HG03442 (cell line): Measurements from ENCODE around the gene MAMSTR.
"Not testable (repeated sequence)": the region's sequence is repeated elsewhere in the genome, so short reads cannot be mapped to it uniquely, and the experiment has no call there.

Source experiments
- ATAC-seq: cut with Tn5 transposase; IDR thresholded peaks from one replicate; pipeline ENCODE4 v1.9.1; 2021; ENCODE audit warnings: mild to moderate bottlenecking, moderate library complexity; ENCODE audit not compliant: unreplicated experiment

The MAMSTR gene, protein sequence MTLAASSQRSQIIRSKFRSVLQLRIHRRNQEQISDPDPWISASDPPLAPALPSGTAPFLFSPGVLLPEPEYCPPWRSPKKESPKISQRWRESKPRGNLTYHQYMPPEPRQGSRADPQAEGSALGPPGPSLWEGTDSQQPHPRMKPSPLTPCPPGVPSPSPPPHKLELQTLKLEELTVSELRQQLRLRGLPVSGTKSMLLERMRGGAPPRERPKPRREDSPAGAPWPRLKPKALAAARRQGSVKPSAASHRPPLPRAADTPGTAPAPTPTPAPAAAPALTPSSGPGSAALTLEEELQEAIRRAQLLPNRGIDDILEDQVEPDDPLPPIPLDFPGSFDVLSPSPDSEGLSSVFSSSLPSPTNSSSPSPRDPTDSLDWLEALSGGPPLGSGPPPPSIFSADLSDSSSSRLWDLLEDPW

DNA sequence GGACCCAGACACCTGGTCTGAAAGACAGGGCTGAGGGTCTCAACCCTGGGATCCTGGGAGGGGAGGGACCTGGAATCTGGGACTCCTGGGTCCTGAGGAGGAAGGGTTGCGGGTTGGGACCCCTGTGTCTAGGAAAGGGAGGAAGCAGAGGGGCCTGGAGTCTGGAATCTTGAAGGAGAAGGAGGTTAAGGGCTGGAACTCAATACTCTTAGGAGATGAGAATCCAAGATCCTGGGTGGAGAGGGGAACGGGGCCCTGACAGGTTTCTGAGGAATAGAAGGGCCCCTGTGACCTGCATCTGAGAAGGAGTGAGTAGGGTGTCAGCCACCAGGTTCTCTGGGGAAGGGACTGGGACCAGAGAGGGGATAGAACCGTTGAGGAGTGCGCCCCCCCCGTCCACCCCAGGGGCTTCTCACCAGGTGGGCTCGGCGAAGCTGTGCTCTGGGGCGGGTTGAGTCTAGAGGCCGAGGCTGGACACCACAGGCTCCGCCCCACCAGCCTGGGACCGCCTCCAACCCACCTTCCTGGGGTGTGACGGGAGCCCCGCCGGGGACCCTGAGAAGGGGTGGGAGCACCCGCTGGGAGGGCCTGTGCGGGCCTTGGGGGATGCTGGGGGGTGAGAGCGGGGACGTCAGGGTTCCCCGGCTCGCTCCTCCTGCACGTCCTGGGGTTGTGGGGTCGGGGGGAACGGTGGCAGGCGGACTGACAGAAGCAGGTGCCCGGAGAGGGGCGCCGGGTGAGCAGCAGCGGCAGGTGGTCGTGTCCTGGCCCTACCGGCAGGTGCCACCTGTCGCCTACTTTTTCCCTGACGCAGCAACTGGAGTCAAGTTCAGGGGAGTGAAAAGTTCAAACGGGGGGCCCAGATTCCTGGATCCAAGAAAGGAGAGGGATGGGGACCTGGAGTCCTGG, at the start of gene MAMSTR:
MAMSTR (minus strand) TSS at position 463 of the 909 bp plus-strand sequence. CDS start 694 bp downstream, outside the sequence.
- ATAC-seq: no peak

DNA sequence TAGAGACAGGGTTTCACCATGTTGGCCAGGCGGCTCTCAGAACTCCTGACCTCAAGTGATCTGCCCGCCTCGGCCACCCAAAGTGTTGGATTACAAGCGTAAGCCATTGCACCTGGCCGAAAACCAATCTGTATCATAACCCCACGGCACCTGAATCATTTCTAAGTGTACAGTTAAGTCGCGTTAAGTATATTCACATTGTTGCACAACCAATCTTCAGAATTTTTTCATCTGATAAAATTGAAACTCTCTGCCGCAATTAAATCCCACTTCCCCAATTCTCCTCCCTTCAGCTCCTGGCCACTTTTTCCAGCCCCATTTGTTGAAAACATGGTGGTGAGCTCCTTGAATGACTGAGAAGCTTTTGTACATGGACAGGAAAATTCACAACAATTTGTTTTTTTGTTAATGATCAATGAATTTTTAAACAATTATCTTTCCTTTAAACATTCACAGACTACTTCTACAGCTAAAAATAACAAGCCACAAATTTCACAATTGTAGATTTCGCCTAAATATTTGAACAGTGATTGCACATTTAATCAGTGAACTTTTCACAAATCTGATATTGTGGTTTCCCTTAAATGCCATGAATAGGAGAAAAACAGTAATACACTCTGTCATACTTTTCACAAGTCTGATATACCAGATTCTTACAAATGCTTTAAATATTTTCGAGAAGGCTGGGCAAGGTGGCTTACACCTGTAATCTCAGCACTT, 49.6 kb upstream of the MAMSTR start:
- ATAC-seq: no peak

DNA sequence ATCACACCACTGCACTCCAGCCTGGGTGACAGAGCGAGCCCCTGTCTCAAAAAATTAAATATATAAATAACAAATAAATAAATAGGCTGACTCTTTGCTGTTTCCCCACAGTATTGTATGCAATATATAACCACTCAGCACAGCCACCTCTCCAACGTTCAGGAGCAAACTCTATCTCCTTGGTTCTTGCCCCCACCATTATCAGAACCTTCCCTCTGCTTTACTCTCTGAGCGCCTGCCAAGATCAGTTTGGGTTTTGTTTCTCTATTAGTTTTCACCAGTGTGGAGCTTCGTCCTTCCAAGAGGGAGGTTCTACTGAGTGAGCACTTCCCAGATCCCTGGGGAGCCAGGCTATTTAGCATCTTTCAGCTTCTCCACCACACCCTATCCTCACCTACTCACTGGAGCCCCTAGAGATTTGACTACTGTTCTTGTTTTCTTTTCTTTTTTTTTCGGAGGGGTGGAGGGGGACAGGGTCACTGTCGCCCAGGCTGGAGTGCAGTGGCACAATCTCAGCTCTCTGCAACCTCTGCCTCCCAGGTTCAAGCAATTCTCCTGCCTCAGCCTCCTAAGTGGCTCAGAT, 48.7 kb upstream of the MAMSTR start:
- not testable (repeated sequence) for ATAC-seq

DNA sequence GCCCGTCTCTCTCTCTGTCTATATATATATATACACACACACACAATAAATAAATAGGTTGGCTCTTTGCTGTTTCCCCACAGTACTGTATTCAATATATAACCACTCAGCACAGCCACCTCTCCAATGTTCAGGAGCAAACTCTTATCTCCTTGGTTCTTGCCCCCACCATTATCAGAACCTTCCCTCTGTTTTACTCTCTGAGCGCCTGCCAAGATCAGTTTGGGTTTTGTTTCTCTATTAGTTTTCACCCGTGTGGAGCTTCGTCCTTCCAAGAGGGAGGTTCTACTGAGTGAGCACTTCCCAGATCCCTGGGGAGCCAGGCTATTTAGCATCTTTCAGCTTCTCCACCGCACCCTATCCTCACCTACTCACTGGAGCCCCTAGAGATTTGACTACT, 46.3 kb upstream of the MAMSTR start:
- not testable (repeated sequence) for ATAC-seq

DNA sequence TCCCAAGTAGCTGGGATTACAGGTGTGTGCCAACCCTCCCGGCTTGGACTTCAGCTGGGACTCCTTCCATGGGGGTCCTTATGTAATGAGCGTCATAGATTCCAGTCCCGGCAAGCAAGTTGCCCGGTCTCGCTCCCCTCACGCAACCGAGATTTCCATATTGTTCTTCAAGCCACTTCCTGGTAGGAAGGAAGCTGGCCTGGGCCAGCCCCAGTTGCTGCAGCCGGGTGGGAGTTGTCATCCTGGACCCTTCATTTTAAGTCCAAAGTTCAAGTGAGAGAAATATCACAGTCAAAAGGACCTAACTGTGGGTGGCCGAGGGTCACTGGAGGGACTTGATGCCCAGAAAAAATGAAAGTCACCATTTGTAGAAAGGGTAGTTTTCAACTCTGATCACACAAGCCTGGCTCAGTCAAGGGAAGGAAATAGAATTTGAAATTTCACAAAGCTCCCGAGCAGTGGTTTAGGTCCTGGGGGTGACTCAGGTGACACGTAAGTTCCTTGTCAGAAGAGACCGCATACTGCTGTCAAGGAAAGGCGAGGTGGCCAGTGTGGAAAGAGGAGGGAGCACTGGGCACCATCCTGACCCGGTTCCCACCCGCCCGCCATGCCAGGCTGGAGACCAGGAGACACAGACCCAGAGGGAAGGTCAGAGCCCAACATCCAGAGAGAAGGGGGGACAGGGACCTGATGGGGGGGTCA, 41.1 kb upstream of the MAMSTR start:
- ATAC-seq: no peak

DNA sequence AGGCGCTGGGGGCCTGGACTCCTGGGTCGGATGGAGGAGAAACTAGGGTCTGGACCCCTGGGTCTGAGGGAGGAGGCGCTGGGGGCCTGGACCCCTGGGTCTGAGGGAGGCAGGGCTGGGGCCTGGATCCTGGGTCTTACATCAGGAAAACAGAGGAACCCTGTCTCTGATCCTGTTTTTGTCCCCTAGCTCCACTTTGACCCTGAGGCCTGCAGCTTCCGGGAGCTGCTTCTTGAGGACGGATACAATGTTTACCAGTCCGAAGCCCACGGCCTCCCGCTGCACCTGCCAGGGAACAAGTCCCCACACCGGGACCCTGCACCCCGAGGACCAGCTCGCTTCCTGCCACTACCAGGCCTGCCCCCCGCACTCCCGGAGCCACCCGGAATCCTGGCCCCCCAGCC, 38.2 kb upstream of the MAMSTR start:
- no peak for ATAC-seq

DNA sequence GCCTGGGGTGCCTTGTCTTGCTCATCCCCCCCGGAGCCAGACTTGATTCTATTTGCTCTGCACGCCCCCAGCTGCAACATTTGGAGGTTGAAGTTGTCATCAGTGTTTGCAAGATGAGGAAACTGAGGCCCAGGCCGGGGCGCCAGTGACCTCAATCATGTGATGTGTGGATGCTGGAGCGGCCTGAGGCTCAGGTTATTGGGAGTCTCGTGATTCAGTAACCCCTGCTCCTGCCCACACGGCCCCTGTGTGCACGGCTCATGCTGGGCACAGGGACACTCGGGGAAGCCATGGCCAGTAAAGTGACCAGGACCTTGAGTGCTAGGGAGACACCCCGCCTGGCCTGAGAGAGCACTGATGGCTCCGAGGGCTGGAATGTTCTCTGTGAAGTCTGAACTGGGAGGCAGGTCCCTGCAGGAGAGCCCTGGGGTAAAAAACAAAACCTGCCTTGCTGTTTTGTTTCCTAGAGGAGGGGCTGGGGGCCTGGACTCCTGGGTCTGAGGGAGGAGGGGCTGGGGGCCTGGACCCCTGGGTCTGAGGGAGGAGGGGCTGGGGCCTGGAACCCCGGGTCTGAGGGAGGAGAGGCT, 37.7 kb upstream of the MAMSTR start:
- ATAC-seq: no peak

DNA sequence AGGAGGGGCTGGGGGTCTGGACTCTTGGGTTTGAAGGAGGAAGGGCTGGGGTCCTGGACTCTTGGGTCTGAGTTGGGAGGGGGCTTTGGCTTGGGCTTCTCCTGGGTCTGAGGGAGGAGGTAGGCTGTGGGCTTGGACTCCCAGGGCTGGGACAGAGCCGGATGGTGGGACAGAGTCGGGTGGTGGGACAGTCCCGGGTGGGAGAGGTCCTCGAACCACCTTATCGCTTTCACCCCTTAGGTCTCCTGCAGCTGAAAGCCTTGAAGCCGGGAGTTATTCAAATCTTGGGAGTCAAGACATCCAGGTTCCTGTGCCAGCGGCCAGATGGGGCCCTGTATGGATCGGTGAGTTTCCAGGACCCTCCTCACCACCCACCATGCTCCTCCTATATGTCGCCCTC, 37.2 kb upstream of the MAMSTR start:
- ATAC-seq: no peak

DNA sequence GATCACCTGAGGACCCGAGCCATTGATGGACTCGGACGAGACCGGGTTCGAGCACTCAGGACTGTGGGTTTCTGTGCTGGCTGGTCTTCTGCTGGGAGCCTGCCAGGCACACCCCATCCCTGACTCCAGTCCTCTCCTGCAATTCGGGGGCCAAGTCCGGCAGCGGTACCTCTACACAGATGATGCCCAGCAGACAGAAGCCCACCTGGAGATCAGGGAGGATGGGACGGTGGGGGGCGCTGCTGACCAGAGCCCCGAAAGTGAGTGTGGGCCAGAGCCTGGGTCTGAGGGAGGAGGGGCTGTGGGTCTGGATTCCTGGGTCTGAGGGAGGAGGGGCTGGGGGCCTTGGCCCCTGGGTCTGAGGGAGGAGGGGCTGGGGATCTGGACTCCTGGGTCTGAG, 36.7 kb upstream of the MAMSTR start:
- no peak for ATAC-seq

DNA sequence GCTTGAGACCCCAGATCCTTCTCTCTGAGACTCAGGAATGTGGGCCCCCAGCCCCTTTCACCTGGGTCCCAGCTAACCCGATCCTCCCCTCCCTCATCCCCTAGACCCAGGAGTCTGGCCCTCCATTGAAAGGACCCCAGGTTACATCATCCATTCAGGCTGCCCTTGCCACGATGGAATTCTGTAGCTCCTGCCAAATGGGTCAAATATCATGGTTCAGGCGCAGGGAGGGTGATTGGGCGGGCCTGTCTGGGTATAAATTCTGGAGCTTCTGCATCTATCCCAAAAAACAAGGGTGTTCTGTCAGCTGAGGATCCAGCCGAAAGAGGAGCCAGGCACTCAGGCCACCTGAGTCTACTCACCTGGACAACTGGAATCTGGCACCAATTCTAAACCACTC, 36.3 kb upstream of the MAMSTR start:
- ATAC-seq: no peak

DNA sequence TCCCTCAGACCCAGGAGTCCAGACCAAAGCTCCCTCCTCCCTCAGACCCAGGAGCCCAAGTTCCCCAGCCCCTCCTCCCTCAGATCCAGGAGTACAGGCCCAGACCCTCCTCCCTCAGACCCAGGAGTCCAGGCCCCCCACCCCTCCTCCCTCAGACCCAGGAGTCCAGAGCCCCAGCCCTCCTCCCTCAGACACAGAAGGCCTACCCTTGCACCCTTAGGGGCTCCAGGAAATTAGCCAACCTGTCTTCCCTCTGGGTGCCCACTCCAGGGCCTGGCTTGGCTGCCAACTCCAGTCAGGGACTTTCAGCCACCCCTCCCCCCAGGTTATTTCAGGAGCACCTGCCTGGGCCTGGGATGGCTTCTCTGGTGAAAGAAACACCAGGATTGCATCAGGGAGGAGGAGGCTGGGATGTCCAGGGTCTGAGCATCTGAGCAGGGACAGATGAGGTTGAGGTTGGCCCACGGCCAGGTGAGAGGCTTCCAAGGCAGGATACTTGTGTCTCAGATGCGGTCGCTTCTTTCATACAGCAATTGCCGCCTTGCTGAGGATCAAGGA, 35.6 kb upstream of the MAMSTR start, which contains the start of gene FGF21:
FGF21 (plus strand) TSS at position 441 of the 558 bp plus-strand sequence. CDS start 713 bp downstream, outside the sequence.
- no peak for ATAC-seq

DNA sequence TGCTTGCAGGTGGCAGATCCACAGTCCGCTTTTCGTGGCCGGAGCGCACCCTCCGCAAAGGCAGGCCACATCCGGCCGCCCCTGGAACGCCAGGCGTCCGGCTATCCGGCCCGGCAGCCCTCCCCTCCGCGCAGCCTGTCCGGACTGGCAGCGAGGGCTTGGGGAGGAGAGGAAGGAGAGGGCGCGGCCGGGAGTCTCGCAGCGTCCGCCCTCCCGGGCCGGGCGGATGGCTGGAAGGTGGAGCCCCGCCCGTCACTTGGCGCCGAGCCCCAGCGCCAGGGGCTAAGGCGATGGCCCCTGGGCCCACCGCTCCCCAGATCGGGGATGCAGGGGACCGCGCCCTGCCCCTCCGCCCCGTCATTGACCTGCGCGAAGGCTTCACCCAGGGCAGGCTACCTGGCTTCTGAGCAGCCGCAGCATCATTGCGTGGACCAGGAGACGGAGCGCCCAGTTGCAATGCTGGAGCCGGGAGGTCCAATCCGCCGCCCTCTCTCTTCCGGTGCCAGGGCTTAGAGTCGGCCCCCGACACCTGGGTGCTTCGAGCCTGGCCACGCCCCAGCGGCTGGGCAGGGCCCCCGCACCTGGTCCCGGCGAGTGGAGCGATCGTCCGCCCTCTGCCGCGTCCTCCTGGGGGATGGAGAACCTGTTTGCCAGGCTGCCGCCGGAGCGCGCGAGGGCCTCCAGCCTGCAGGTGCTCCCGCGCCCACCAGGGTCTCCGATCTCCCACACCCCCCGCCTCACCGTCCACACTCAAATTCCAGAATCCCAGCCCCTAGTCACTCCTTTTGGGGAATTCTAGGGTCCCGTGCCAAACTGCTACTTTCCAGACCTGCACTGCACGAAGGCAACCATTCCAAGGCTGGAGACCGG, 33.2 kb upstream of the MAMSTR start, which contains the start of gene FUT1:
FUT1 (minus strand) TSS at position 146 of the 870 bp plus-strand sequence. CDS start 1,360 bp downstream, outside the sequence.
- ATAC-seq: no peak

DNA sequence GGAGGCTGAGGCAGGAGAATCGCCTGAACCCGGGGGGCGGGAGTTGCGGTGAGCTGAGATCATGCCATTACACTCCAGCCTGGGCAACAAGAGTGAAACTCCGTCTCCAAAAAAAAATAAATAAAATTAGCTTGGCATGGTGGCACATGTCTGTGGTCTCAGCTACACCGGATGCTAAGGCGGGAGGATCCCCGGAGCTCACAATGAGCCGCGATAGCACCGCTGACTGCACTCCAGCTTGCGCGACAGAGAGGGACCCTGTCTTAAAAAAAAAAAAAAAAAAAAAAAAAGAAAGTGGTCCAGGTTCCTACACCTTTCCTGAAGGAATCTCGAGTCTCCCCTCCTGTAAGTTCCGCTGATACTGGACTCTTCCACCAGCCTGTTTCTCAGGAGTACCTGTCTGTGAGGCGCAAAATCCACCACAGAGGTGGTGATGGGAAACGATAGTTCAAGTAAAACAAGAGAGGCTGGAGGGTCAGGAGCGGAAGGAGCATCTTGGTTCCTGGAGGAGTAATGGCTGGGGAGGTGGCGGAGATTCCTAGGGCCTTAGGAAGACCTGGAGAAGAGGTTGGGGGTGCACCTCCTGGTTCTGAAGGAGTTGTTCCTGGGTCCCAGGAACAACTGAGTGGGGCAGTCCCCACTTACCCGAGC, 32.4 kb upstream of the MAMSTR start:
- ATAC-seq: no peak

DNA sequence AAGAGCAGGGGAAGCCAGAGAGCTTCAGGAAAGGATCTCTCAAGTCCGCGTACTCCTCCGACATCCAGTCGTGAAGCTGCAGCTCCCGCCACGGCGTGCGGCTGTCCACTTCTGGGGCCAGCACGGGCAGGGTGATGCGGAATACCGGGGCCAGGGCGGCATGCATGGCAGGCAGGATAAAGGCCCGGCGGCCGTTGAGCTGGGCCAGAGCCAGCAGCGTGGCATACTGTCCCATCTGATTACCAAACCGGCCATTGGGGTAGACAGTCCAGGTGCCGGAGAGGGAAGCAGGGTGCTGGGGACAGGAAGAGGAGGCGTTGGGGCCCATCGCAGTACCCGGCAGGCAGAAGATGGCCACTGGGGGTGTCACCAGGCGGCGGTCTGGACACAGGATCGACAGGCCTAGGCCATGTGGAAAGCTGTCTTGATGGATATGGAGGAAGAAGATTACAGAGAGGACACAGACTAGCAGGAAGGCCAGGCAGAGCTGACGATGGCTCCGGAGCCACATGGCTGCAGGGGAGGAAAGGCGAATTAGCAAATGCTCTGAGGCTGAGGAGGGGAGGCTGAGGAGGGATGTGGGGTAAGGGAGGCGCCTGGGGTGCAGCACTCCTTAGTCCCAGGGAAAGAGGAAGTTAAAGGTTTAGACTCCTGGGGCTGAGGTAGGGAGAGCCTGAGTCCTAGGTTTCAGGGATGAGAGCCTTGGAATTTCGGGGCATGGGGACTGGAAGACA, 31.4 kb upstream of the MAMSTR start:
- no peak for ATAC-seq

DNA sequence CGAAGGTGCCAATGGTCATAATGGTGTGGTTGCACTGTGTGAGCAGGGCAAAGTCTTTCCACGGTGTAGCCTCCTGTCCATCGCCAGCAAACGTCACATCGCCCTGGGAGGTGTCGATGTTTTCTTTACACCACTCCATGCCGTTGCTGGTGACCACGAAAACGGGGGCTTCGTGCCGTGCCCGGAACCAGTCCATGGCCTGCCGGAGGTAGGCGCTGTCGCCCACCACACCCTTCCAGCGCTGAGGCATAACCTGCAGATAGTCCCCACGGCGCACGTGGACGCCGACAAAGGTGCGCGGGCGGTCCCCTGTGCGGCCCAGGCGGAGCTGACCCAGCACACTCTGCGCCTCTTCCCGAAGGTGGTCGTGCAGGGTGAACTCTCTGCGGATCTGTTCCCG, 30.8 kb upstream of the MAMSTR start:
- no peak for ATAC-seq

DNA sequence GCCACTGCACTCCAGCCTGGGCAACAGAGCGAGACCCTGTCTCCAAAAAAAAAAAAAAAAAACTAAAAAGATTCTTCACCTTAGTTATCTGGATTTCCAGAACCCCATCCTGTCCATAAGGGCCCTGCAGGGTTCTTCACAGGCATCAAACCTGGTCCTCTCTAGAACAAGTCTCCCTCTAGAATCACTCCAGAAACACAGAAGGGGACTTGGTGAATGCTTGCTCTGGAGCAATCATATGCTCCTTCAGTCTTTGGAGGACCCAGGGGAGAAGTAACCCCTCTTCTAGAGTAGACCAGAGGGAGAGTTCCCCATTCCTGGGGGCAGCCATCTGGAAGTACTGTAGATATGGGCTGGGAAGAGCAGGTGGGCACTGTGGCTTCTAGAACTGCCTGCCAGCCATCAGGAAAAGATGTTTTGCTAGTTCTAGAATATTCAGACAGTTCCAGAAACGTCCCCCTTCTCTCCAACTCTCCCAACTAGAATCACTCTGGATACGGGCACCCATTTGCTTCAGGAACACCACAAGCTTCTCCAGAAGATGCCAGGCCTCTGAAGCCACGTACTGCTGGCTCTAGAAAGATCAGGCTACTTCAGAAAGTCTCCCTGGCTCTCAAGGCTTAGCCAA, 30.2 kb upstream of the MAMSTR start:
- ATAC-seq: no peak
